Smooth muscle cell (in vitro differentiated cells): Measurements from ENCODE around the gene VCL. TPM values are rescaled to one million over a fixed set of nuclear protein-coding genes. Genes with fewer than 3 reads are reported as not detected.
A peak's percentile ranks its signal among the peaks of the same experiment; 100 is the strongest.

Source experiments
- DNase-seq: peaks from one replicate; lab custom pipeline; 2025; ENCODE audit not compliant: unreplicated experiment; lab: John Stamatoyannopoulos, UW
- H2AFZ ChIP-seq: fragments of 200-600 bp; sonication (generic); 2 replicates; pipeline ENCODE4 v1.6.0; 2016; ENCODE audit warnings: antibody characterized with exemption, low read depth, mild to moderate bottlenecking
- H3F3A ChIP-seq: fragments of 200-600 bp; sonication (generic); 2 replicates; pipeline ENCODE4 v1.6.0; 2017; ENCODE audit warnings: antibody characterized with exemption, low read depth
- H3K27ac ChIP-seq: fragments of 200-600 bp; sonication (generic); 2 replicates; pipeline ENCODE4 v1.5.1; 2016; ENCODE audit warnings: low read depth, mild to moderate bottlenecking
- H3K27me3 ChIP-seq: fragments of 200-600 bp; sonication (generic); 2 replicates; pipeline ENCODE4 v1.6.1; 2016; ENCODE audit warnings: low read depth, mild to moderate bottlenecking
- H3K36me3 ChIP-seq: fragments of 200-600 bp; sonication (generic); 2 replicates; pipeline ENCODE4 v1.5.1; 2016; ENCODE audit warnings: low read depth
- H3K4me1 ChIP-seq: fragments of 200-600 bp; sonication (generic); 2 replicates; pipeline ENCODE4 v1.5.1; 2016; ENCODE audit warnings: low read depth
- H3K4me2 ChIP-seq: fragments of 200-600 bp; sonication (generic); 2 replicates; pipeline ENCODE4 v1.6.0; 2016; ENCODE audit warnings: mild to moderate bottlenecking
- H3K4me3 ChIP-seq: fragments of 200-600 bp; sonication (generic); 2 replicates; pipeline ENCODE4 v1.5.1; 2016; ENCODE audit warnings: mild to moderate bottlenecking
- H3K79me2 ChIP-seq: fragments of 200-600 bp; sonication (generic); 2 replicates; pipeline ENCODE4 v1.6.0; 2016; ENCODE audit warnings: low read depth, mild to moderate bottlenecking
- H3K9ac ChIP-seq: fragments of 200-600 bp; sonication (generic); 2 replicates; pipeline ENCODE4 v1.6.0; 2016; ENCODE audit warnings: low read depth
- H3K9me3 ChIP-seq: fragments of 200-600 bp; sonication (generic); replicated peaks from 2 replicates; pipeline ENCODE4 v1.5.1; 2016; ENCODE audit warnings: low read depth
- H4K20me1 ChIP-seq: fragments of 200-600 bp; sonication (generic); 2 replicates; pipeline ENCODE4 v1.6.0; 2016; ENCODE audit warnings: low read depth
- CTCF ChIP-seq: fragments of 200-600 bp; sonication (generic); IDR thresholded peaks from 2 replicates; pipeline ENCODE4 v1.5.1; 2017; ENCODE audit warnings: borderline replicate concordance, mild to moderate bottlenecking, antibody characterized with exemption; ENCODE audit not compliant: insufficient read depth, poor library complexity, severe bottlenecking
- WGBS: methylation state at CpG from one replicate; pipeline ENCODE4 v1.1.7; 2016; ENCODE audit warnings: low lambda C conversion rate; 5-methylcytosine and 5-hydroxymethylcytosine counted together
- polyA plus RNA-seq: library from polyadenylated mRNA; unstranded; fragments of >200 nt; fragmentation: Nextera tagmentation; extraction: Ambion mirVana; gene quantifications from 2 replicates; pipeline ENCODE4 v1.2.1, GENCODE V29; 2016
- total RNA-seq: library from RNA; depleted of rRNA; stranded (reverse); fragments of >200 nt; gene quantifications from 2 replicates; pipeline ENCODE4 v1.2.3, GENCODE V29; 2014

Gene VCL
- total and polyA plus RNA-seq, 2 experiments from 2014 or later = 128 to 187 TPM

- no peak for TF ChIP-seq CTCF
- no peak for DNase-seq
- peaks cover 37% of the 10 kb centered on the region for H3F3A ChIP-seq
- no peak overlapping the region for H3K9ac ChIP-seq
- peaks cover 61% of the 10 kb centered on the region for H3K36me3 ChIP-seq
- H3K9me3 ChIP-seq = no peaks in the 10 kb centered on the region
- 98% methylated on average over 2 of the region's 2 CpGs for WGBS
- no peaks in the 10 kb centered on the region for H3K27me3 ChIP-seq
- H3K4me2 ChIP-seq = no peak overlapping the region
- H3K4me1 ChIP-seq = no peaks in the 10 kb centered on the region
- no peak overlapping the region for H3K4me3 ChIP-seq
- H4K20me1 ChIP-seq = peaks cover 68% of the 10 kb centered on the region
- no peak overlapping the region for H2AFZ ChIP-seq
- no peak overlapping the region for H3K27ac ChIP-seq
- H3K79me2 ChIP-seq = peaks cover 6% of the 10 kb centered on the region
Observed at GRCh38 chr10:74096777-74097176, 98.9 kb downstream of the VCL start.

- H3K27ac ChIP-seq = no peak overlapping the region
- H3K4me2 ChIP-seq = no peak overlapping the region
- peaks cover 59% of the 10 kb centered on the region for H4K20me1 ChIP-seq
- H3K79me2 ChIP-seq = peaks cover 6% of the 10 kb centered on the region
- H3K4me3 ChIP-seq = no peak overlapping the region
- H3F3A ChIP-seq = peaks cover 37% of the 10 kb centered on the region
- H3K27me3 ChIP-seq = no peaks in the 10 kb centered on the region
- H3K9me3 ChIP-seq = no peaks in the 10 kb centered on the region
- H3K9ac ChIP-seq = no peak overlapping the region
- no peak for DNase-seq
- H3K4me1 ChIP-seq = no peaks in the 10 kb centered on the region
- no peak overlapping the region for H2AFZ ChIP-seq
- peaks cover 61% of the 10 kb centered on the region for H3K36me3 ChIP-seq
- 96% methylated on average over 9 of the region's 9 CpGs for WGBS
- TF ChIP-seq CTCF = no peak
Observed at GRCh38 chr10:74097776-74098175, 99.9 kb downstream of the VCL start.

GRCh38 chr10:74099420-74099819, 101.5 kb downstream of the VCL start:
- no peak overlapping the region for H3K4me2 ChIP-seq
- peaks cover 43% of the 10 kb centered on the region for H3F3A ChIP-seq
- no peak overlapping the region for H3K4me3 ChIP-seq
- H3K36me3 ChIP-seq = peaks cover 64% of the 10 kb centered on the region
- peak overlapping the region; percentile 18 for H3K27ac ChIP-seq
- peaks cover 47% of the 10 kb centered on the region for H4K20me1 ChIP-seq
- 90% methylated on average over 3 of the region's 3 CpGs for WGBS
- peaks cover 6% of the 10 kb centered on the region for H3K79me2 ChIP-seq
- no peak overlapping the region for H3K9ac ChIP-seq
- no peak for DNase-seq
- H3K4me1 ChIP-seq = no peaks in the 10 kb centered on the region
- TF ChIP-seq CTCF = no peak
- no peak overlapping the region for H2AFZ ChIP-seq
- no peaks in the 10 kb centered on the region for H3K9me3 ChIP-seq
- H3K27me3 ChIP-seq = no peaks in the 10 kb centered on the region

- no peak overlapping the region for H2AFZ ChIP-seq
- no peak for TF ChIP-seq CTCF
- H3K79me2 ChIP-seq = peaks cover 6% of the 10 kb centered on the region
- H3K27me3 ChIP-seq = no peaks in the 10 kb centered on the region
- H4K20me1 ChIP-seq = peaks cover 43% of the 10 kb centered on the region
- no peak for DNase-seq
- H3F3A ChIP-seq = peaks cover 42% of the 10 kb centered on the region
- 85% methylated on average over 3 of the region's 3 CpGs for WGBS
- H3K4me1 ChIP-seq = no peaks in the 10 kb centered on the region
- no peak overlapping the region for H3K4me3 ChIP-seq
- no peaks in the 10 kb centered on the region for H3K9me3 ChIP-seq
- H3K9ac ChIP-seq = no peak overlapping the region
- H3K36me3 ChIP-seq = peaks cover 62% of the 10 kb centered on the region
- peak overlapping the region; percentile 18 for H3K27ac ChIP-seq
- no peak overlapping the region for H3K4me2 ChIP-seq
Observed at GRCh38 chr10:74099836-74100235, 101.9 kb downstream of the VCL start.
